AG04449 (cell line): ENCODE results near the gene CFAP52.
"Not testable (repeated sequence)": the region's sequence is repeated elsewhere in the genome, so short reads cannot be mapped to it uniquely, and the experiment has no call there.

ENCODE experiments used
- CTCF ChIA-PET: fragments of 350-600 bp; formaldehyde crosslinking; extraction: SDS; loops from one replicate; lab custom pipeline; 2021; ENCODE audit warnings: antibody characterized with exemption; lab: Yijun Ruan, JAX
- POLR2A ChIA-PET: fragments of 400-600, 350-600 bp; formaldehyde crosslinking; extraction: SDS; loops from one replicate; lab custom pipeline; 2020; ENCODE audit warnings: antibody characterized with exemption, inconsistent platforms; lab: Yijun Ruan, JAX
- DNase-seq: peaks from one replicate; pipeline ENCODE4 v3.0.0-alpha.2; 2010; ENCODE audit warnings: low read depth, low spot score
- H3K4me3 ChIP-seq: 2 replicates; pipeline ENCODE4 v1.5.1; 2011; ENCODE audit warnings: low read depth, mild to moderate bottlenecking, control low read depth, low read length
- CTCF ChIP-seq: IDR thresholded peaks from one replicate; pipeline ENCODE4 v1.5.1; 2011; ENCODE audit warnings: mild to moderate bottlenecking, moderate library complexity, low read length, control low read depth, inconsistent platforms; ENCODE audit not compliant: insufficient read depth; ENCODE audit errors: missing control alignments

Gene CFAP52

GRCh38 chr17:9577373-9577709, 899 bp downstream of the CFAP52 start:
- H3K4me3 ChIP-seq = no peak overlapping the region; the same call in 1 of the 2 replicates
- no peak for DNase-seq

GRCh38 chr17:9587969-9588656, 11.7 kb downstream of the CFAP52 start:
- no peak for DNase-seq
- ChIA-PET POLR2A (no interaction called here), CTCF (interaction anchor here (1.3 kb wide), 1 partner anchor 11 kb away, joined by 3 read pairs; no protein-coding TSS in a partner anchor)
- no peak overlapping the region for H3K4me3 ChIP-seq
- no peak for TF ChIP-seq CTCF

More at GRCh38 chr17:9577373-9577709, 899 bp downstream of the CFAP52 start:
- CTCF ChIA-PET = interaction anchor here (0.8 to 3.6 kb wide), 21 partner anchors 8 to 655 kb away, joined by 3 to 34 read pairs (median 3); no protein-coding TSS in a partner anchor
- no peak for TF ChIP-seq CTCF
- POLR2A ChIA-PET = interaction anchor here (0.5 kb wide), 1 partner anchor 291 kb away, joined by 3 read pairs; no protein-coding TSS in a partner anchor

- H3K4me3 ChIP-seq = no peak overlapping the region
- ChIA-PET POLR2A (no interaction called here), CTCF (no interaction called here)
- DNase-seq = no peak
- no peak for TF ChIP-seq CTCF
These were observed 17.6 kb downstream of the CFAP52 start for GRCh38 chr17:9594065-9594464.

- POLR2A ChIA-PET, DNase-seq, H3K4me3 ChIP-seq: not testable (repeated sequence)
- CTCF ChIA-PET = interaction anchor here (2.7 kb wide), 1 partner anchor 20 kb away, joined by 7 read pairs; no protein-coding TSS in a partner anchor
These were observed 21.2 kb downstream of the CFAP52 start for GRCh38 chr17:9597638-9598037.

- no peak for DNase-seq
- POLR2A ChIA-PET = no interaction called here
- H3K4me3 ChIP-seq = no peak overlapping the region
- CTCF ChIA-PET = interaction anchor here (2.7 kb wide), 1 partner anchor 21 kb away, joined by 7 read pairs; no protein-coding TSS in a partner anchor
- TF ChIP-seq CTCF = no peak
These were observed 22.2 kb downstream of the CFAP52 start for GRCh38 chr17:9598661-9599060.

GRCh38 chr17:9604583-9604982, 28.1 kb downstream of the CFAP52 start:
- CTCF ChIA-PET, DNase-seq, H3K4me3 ChIP-seq, POLR2A ChIA-PET: not testable (repeated sequence)

- ChIA-PET CTCF (no interaction called here), POLR2A (no interaction called here)
- no peak for TF ChIP-seq CTCF
- no peak for DNase-seq
- H3K4me3 ChIP-seq = no peak overlapping the region
These were observed 30.0 kb downstream of the CFAP52 start for GRCh38 chr17:9606453-9606852.

- CTCF ChIA-PET, POLR2A ChIA-PET, DNase-seq, H3K4me3 ChIP-seq: not testable (repeated sequence)
These were observed 30.6 kb downstream of the CFAP52 start for GRCh38 chr17:9607058-9607457.
